HT-29 (cell line): ENCODE data around the gene UGGT1. TPM values are rescaled to one million over a fixed set of nuclear protein-coding genes. Genes with fewer than 3 reads are reported as not detected.

Experiments
- DNase-seq: peaks from one replicate; pipeline ENCODE4 v3.0.0-alpha.2; 2015; ENCODE audit warnings: low spot score
- total RNA-seq: library from RNA; depleted of rRNA; stranded (reverse); fragments of >200 nt; shearing (Covaris generic); gene quantifications from 2 replicates; pipeline ENCODE4 v1.2.3, GENCODE V29; 2014

The UGGT1 gene
- total RNA-seq, 1 experiment from 2014 or later, result 27.0 TPM

GRCh38 chr2:128109243-128109642 lies 18.2 kb downstream of the UGGT1 start:
- no peak for DNase-seq

DNA sequence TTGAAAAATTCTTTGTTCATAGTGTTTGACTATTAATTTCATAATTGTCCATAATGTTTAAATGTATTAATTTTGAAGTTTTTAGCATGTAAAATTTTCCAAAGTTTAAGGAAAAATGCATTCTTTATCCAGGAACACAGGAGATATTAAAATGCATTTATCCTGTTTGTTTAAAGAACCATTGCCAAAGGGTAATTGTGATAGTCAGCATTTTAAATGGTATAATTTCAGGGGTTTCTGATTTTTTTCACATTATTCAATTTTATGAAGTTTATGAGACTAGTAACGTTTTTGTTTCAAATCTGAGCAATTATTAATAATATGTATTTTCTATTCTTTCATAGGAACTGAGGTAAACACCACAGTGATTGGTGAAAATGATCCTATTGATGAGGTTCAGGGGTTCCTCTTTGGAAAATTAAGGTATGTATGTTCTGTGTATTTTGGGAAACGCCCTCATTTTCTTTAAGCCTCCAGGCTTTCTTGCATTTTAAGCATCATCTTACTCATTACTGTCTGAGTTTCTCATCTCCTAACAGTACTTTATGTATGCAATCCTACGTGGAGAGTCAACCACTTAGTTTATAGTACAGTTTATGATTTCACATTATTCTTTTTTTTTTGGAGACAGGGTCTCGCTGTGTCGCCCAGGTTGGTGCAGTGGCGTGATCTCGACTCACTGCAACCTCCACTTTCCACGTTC lies 25.1 kb downstream of the UGGT1 start:
- DNase-seq, result no peak

DNA sequence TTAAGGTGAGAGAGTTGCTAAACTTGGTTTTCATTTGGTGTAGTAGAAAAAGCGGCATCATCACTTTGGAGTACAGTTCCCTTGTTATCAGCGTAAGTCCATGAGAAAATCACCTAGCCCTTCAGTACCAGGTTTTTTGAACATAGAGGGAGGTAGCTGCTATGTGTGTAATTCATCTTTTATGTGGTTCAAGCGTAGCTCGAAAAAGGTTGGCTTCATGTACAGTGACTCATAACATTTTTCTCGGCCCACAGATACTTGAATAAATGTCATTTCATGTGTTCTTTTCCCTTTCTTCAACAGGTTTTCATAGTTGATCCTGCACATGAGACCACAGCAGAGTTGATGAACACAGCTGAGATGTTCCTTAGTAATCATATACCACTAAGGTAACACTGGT lies 43.6 kb downstream of the UGGT1 start:
- no peak for DNase-seq

DNA sequence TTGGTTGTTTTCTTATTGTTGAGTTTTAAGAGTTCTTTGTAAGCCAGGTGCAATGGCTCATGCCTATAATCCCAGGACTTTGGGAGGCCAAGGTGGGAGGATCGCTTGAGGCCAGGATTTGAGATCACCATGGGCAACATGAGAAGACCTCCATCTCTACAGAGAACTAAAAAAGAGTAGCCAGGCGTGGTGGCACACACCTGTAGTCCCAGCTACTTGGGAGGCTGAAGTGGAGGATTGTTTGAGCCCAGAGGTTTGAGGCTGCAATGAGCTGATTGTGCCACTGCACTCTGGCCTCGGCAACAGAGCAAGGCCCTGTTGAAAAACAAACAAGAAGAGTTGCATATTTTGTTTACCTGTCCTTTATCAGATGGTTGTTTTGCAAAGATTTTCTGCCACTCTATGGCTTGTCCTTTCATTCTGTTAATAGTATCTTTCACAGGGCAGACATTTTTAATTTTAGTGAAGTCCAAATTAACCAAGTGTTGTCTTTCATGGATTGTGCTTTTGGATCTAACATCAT lies 46.2 kb downstream of the UGGT1 start:
- DNase-seq, result no peak

DNA sequence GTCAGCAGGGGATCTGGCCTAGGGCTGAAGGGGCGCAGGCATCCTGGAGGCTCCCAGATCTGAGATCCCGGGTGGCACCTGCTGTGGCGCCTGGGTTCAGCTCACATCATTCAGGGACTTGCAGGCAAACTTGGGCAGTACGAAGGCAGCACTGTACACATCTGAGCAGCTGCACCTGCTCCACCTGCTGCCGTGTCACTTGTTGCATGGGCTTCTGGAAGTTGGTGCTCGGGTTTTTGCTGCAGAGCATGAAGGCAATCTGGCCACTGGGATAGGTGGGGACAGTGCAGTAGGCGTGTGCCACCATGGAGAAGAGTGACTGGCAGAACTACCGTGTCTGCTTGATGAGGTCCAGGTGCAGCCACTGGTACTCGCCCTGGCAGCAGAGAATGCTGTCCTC lies 48.6 kb downstream of the UGGT1 start:
- DNase-seq, result no peak

- DNase-seq, result no peak
These were observed 54.7 kb downstream of the UGGT1 start for GRCh38 chr2:128145651-128146050.

DNA sequence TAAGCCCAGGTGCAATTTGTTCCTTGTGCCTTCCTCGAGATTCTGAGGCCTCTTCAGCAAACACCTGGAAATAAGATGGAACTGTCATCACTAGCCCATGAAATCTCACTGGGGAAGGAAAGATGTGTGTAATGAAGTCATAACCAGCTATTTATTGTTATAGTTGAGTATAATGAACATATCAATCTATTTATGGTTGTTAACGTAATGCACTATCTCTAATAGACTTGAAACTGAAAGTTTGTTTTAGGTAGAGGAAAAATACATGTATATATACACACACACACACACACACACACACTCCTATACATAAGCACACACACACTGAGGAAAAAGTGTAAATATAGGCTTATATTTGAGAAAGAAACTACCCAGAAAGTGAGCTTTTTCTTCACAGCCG lies 62.8 kb downstream of the UGGT1 start:
- DNase-seq, result no peak

- DNase-seq, result no peak
These were observed 63.2 kb downstream of the UGGT1 start for GRCh38 chr2:128154225-128154624.

- no peak for DNase-seq
These were observed 65.0 kb downstream of the UGGT1 start for GRCh38 chr2:128155970-128156369.

DNA sequence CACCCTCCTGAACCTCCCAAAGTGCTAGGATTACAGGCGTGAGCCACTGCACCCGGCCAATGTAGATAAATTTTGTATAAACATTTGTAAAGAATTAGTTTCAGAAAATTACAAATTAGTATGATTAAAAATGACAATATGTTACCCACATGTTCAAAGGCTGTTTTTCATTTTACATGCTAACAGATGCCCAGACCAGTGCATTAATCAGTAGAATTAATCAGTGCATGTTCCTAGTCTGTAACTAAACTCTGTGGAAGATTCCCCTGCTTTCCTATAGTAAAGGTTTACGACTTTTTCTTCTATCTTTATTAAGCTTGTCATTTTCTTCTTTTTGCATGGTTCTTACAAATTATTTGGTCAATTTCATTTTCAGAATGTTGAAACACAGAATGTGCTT lies 65.8 kb downstream of the UGGT1 start:
- DNase-seq, result no peak

DNA sequence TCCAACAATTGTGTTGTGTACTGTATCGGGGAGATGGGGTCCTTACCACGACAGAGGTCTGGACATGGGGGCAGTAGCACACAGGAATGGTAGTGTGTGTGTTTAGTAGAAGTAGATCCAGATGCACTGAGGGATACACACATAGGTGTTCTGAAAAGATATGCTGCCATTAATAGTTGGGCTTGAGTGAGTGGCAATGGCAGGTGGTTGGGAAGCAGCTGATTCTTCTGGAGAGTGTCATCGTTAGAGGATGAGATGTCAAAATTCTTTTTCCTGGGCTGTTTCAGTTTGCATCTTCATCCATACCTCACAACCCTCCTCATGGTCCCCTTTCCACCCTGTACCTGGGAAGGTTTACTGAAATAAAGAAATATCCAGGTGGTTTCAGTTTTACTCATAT lies 66.6 kb downstream of the UGGT1 start:
- no peak for DNase-seq

DNA sequence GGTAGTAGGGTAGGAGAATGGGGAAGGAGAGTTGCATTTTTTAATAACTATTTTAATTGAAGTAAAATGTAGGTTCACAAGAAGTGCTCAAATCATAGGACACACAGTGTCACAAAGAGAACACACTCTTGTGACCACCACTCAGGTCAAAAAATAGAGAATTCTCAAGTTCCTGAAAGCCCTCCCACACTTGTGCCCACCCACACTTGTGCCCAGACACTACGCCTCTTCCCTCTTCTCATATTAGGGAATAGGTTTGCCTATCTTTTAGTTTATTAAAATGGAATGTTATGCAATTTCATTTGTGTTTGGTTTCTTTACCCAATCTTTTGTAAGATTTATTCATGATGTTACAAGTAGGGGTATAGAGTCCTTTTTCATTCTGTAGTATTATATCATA lies 67.2 kb downstream of the UGGT1 start:
- no peak for DNase-seq

DNA sequence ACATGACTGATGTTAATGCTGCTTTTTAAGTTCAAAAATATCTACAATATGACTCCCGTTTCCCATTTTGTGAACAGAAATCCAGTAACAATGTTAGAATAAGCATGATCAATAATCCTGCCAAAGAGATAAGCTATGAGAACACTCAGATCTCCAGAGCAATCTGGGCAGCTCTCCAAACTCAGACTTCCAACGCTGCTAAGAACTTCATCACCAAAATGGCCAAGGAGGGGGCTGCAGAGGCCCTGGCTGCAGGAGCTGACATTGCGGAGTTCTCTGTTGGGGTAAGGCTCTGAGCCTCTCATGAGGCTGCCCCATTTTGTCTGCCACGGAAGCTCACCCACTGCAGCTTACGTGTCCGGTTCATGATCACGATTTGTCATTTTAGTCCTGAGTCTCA lies 68.4 kb downstream of the UGGT1 start:
- no peak for DNase-seq

- no peak for DNase-seq
These were observed 69.7 kb downstream of the UGGT1 start for GRCh38 chr2:128160616-128161275.

DNA sequence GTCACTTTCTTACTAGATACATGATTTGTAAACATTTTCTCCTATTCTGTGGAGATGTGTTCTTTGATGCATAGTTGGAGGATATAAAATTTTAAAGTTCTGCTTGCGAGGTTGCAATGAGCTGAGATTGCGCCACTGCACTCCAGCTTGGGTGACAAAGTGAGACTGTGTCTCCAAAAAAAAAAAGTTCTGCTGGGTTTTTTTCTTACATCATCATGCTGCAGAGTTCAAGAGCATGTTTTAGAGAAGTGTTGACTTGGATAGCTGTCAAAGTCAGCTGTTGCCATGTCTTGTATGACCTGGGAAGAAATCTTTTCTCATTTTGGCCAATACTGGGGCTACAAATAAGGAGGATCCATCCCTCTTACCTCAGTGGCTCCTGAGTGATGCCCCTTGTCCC lies 71.3 kb downstream of the UGGT1 start:
- no peak for DNase-seq

GRCh38 chr2:128164311-128164710 lies 73.3 kb downstream of the UGGT1 start:
- DNase-seq, result no peak

DNA sequence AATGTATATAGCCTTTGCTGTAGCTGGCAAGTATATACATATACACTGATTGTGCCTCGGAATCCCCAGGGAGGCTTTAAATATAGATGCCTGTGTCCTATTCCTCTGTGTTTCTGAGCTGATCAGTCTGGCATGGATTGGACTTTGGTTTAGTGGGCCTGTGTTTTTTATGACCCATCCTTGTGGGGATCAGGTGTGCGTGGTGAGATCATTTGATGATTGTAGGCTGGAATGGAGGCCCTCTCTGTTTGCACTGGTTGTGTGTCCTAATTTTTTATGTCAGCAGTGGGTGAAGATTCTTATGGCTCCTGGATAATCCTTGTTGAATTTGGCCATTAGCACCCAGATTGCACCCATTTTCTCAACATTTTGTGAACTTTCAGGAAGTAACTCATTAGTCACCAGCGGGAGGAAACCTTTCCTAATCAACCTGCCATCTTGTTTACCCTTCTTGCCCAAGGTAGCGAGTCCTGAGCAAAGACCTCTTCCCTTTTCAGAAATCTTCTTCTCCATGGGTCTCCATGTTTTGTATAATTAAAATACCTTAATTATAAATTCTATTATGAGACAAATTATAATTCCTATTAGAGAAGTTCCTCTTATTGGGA lies 75.8 kb downstream of the UGGT1 start:
- no peak for DNase-seq

DNA sequence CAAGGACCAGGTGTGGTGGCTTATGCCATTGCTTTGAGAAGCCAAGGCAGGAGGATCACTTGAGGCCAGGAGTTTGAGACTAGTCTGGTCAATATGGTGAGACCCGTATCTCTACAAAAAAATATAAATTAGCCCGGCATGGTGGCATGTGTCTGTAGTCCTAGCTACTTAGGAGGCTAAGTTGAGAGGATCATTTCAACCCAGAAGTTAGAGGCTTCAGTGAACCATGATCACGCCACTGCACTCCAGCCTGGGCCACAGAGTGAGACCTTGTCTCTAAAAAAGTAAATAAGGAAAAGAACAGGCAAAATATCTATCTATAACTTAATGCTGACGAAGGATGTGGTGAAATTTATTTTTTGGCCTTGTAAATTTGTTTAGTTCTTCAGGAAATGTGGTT lies 78.1 kb downstream of the UGGT1 start:
- no peak for DNase-seq

DNA sequence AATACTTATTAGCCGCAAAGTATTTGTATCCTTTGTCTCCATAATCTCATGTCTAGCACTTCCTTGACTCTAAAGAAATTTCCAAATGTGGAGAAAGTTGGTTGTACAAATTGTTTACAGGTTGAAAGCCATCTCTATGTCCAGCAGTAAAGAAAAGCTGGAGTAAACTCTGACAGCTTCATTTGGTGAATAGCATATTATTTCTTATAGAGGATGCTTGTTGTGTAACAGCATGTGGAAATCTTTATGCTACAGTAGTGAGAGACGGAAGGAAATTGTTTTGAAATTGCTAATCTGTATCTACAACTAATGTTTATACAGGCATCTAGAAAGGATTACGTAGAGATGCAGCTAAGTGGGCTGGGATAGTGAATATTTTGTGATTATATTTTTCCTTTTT lies 78.5 kb downstream of the UGGT1 start:
- no peak for DNase-seq

- DNase-seq, result no peak
These were observed 79.1 kb downstream of the UGGT1 start for GRCh38 chr2:128169933-128170709.

GRCh38 chr2:128170776-128171175 lies 79.8 kb downstream of the UGGT1 start:
- DNase-seq, result no peak

DNA sequence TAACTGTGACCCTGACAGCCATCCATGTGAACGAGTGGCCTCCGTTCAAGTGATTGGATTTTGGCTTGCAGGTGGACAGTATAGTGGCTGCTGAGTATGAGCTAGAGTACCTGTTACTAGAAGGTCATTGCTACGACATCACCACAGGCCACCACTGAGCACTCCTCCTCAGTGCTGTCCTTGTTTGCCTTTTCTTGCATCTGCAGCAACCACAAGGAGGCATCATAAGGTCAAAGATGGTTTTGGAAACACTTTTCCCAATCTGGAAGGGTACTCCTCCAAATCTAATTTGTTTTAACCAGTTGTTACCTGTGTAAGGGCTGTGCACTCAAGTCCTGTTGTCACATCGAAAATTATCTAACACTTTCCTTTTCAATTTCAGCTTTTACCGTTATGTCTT lies 81.2 kb downstream of the UGGT1 start:
- DNase-seq, result peak; percentile 3
